Sigmoid colon (tissue), 7 donors: ENCODE data around the gene CCP110. TPM values are rescaled to one million over a fixed set of nuclear protein-coding genes. Genes with fewer than 3 reads are reported as not detected.

Experiments used
- DNase-seq: peaks from one replicate; pipeline ENCODE4 v3.0.0-alpha.2; 2019
- H3K27ac ChIP-seq, 4 donors: fragments of 200-600 bp; sonication (generic); one replicate each; pipeline ENCODE4 v1.5.1; 2016 to 2019; ENCODE audit warnings: mild to moderate bottlenecking in 1 of 4
- H3K27me3 ChIP-seq, 3 donors: fragments of 200-600 bp; sonication (generic); one replicate each; pipeline ENCODE4 v1.5.1; 2019; ENCODE audit warnings: mild to moderate bottlenecking in 1 of 3
- H3K36me3 ChIP-seq, 4 donors: fragments of 200-600 bp; sonication (generic); one replicate each; pipeline ENCODE4 v1.5.1; 2016 to 2019
- H3K4me1 ChIP-seq, 4 donors: fragments of 200-600 bp; sonication (generic); one replicate each; pipeline ENCODE4 v1.5.1; 2017 to 2019
- H3K4me3 ChIP-seq, 4 donors: fragments of 200-600 bp; sonication (generic); one replicate each; pipeline ENCODE4 v1.5.1; 2017 to 2019; ENCODE audit warnings: mild to moderate bottlenecking in 2 of 4, moderate library complexity in 1 of 4
- H3K9me3 ChIP-seq, 4 donors: fragments of 200-600 bp in 3 of 4; sonication (generic) in 3 of 4; one replicate each; pipeline versions ENCODE4 v1.5.1 to v1.6.1; 2013 to 2019
- EP300 ChIP-seq, 4 donors: sonication (generic); formaldehyde crosslinking; IDR thresholded peaks; one replicate each; pipeline ENCODE4 v1.6.1; 2017; ENCODE audit warnings: antibody characterized with exemption in 4 of 4
- POLR2A ChIP-seq, 2 donors: fragments of 450-650 bp; IDR thresholded peaks; one replicate each; pipeline ENCODE4 v1.6.1; 2016; ENCODE audit warnings: antibody characterized with exemption in 2 of 2, mild to moderate bottlenecking in 2 of 2, moderate library complexity in 2 of 2
- POLR2AphosphoS5 ChIP-seq, 4 donors: sonication (generic); formaldehyde crosslinking; IDR thresholded peaks; one replicate each; pipeline ENCODE4 v1.6.1; 2017; ENCODE audit warnings: antibody characterized with exemption in 4 of 4
- WGBS, 2 donors: extraction: QIAGEN DNeasy Blood & Tissue Kit; methylation state at CpG; one replicate each; pipeline ENCODE4 v1.1.7; 2013; 5-methylcytosine and 5-hydroxymethylcytosine counted together
- intact Hi-C: fragments of 100-400 bp; cut with DNase I; formaldehyde crosslinking; loops from one replicate; pipeline ENCODE4 v1.15.1; 2023
- polyA plus RNA-seq, 3 donors: library from polyadenylated mRNA; stranded (reverse); fragments of 200-250 nt; gene quantifications; one replicate each; pipeline ENCODE4 v1.2.3, GENCODE V29; 2013
- total RNA-seq, 4 donors: library from RNA; depleted of rRNA; stranded (reverse); fragments of >200 nt; gene quantifications; one replicate each; pipeline ENCODE4 v1.1.0, GENCODE V29; 2016
- TF ChIP-seq, protein P1 (sequence below), 4 experiments: fragments of 450-650 bp in 3 of 4; fragments of 200-600 bp in 1 of 4; IDR thresholded peaks; one replicate each; pipeline ENCODE4 v1.5.1; 2016 to 2019; ENCODE audit warnings: antibody characterized with exemption in 4 of 4, mild to moderate bottlenecking in 3 of 4, moderate library complexity in 2 of 4
- donor health status: healthy with polysubstance abuse.
- donor health status: Bipolar disorder and iron deficiency.
- donor health status: healthy.

The CCP110 gene
- total and polyA plus RNA-seq, 7 donors = 2.4 to 20.7 (median 13.3) TPM

DNA sequence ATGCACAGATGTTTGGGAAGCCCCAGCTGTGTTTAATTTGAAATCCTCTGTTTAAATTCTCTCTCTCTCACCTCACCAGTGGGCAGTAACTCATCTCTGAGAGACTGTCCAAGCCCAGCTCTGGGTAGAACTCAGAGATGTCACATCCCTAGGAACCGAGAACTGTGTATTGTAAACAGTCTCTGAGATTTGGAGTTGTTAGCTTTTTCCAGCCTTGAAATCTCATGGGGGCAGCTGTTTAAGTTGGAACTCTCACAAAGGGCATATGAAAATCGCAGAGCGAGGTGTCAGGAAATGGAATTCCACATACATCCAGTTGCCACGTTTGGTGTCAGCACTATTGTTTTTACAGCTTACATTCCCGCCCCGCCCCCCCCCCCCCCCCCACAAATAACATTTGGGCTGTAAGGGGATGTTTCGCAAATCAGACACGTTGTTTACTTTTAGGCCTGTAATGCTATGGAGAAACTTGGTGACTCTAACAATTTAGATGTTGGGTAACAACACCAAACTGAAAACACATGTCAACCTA is 66.1 kb downstream of the CCP110 start:
- Histone ChIP-seq H3K27ac (peak overlapping the region; percentile 56 to 78 (median 65)), H3K36me3 (peaks cover 0 to 46% (median 17%) of the 10 kb centered on the region in 4 donors), H3K4me1 (peaks cover 0 to 30% (median 25%) of the 10 kb centered on the region in 4 donors), H3K4me3 (no peak overlapping the region), H3K9me3 (no peaks in the 10 kb centered on the region), H3K27me3 (no peaks in the 10 kb centered on the region)
- DNase-seq = no peak
- intact Hi-C loops = no loop called here
- TF ChIP-seq POLR2A (IDR thresholded peaks at IDR 0.05) = no peak
- TF ChIP-seq POLR2AphosphoS5 (IDR thresholded peaks at IDR 0.05) = peak in 2 of 4 donors; percentile 21 to 35
- TF ChIP-seq EP300 (IDR thresholded peaks at IDR 0.05) = peak in 1 of 4 donors; percentile 13
- WGBS, 2 donors = 76 to 79% methylated on average over 8 of the region's 8 CpGs

DNA sequence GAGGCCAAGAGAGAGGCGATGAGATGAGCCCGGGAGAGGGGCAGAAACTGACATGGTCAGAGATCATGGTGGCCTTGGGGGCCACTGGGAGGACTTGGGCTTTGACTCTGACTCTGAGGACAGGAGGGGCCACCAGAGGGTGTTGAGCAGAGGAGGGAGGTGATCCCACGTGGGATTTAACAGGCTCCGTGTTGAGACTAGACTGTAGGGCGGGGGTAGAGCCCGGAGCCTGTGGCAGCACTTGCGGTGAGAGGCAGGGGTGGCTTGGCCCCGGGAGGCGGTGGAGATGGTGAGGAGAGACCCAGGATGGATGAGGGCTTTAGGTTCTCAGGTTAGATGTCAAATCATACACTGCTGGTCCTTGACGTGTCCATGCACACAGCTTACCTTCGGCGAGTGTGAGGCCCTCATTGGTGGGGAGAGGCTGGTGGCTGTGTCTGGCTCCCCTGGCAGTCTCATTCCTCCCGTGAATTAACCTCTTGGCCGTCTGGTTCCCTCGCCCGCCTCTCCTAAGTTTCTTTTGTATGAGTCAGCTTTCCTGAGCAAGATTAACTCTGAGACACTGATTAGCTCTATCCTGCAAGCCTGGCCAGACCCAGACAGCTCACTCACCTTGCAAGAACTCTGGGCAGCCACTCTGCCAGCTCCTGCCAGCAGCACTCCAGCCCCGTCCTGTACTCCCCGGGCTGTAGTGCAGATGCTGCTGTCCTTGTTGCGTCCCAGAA is 71.5 kb downstream of the CCP110 start:
- Histone ChIP-seq H3K27me3 (no peaks in the 10 kb centered on the region), H3K36me3 (peaks cover 0 to 52% (median 14%) of the 10 kb centered on the region in 4 donors), H3K9me3 (no peaks in the 10 kb centered on the region), H3K27ac (peak overlapping the region in 2 of 4 donors; percentile 35 to 59), H3K4me1 (peaks cover 0 to 17% (median 9%) of the 10 kb centered on the region in 4 donors), H3K4me3 (no peak overlapping the region)
- TF ChIP-seq, protein P1, sequence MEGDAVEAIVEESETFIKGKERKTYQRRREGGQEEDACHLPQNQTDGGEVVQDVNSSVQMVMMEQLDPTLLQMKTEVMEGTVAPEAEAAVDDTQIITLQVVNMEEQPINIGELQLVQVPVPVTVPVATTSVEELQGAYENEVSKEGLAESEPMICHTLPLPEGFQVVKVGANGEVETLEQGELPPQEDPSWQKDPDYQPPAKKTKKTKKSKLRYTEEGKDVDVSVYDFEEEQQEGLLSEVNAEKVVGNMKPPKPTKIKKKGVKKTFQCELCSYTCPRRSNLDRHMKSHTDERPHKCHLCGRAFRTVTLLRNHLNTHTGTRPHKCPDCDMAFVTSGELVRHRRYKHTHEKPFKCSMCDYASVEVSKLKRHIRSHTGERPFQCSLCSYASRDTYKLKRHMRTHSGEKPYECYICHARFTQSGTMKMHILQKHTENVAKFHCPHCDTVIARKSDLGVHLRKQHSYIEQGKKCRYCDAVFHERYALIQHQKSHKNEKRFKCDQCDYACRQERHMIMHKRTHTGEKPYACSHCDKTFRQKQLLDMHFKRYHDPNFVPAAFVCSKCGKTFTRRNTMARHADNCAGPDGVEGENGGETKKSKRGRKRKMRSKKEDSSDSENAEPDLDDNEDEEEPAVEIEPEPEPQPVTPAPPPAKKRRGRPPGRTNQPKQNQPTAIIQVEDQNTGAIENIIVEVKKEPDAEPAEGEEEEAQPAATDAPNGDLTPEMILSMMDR (IDR thresholded peaks at IDR 0.05) = no peak
- TF ChIP-seq POLR2A (IDR thresholded peaks at IDR 0.05) (no peak), EP300 (IDR thresholded peaks at IDR 0.05) (no peak), POLR2AphosphoS5 (IDR thresholded peaks at IDR 0.05) (no peak)
- WGBS, 2 donors = 93 to 94% methylated on average over 19 of the region's 19 CpGs
- intact Hi-C loops = no loop called here
- DNase-seq = no peak

- Histone ChIP-seq H3K27me3 (no peaks in the 10 kb centered on the region), H3K9me3 (no peaks in the 10 kb centered on the region), H3K4me3 (no peak overlapping the region), H3K36me3 (peaks cover 0 to 50% (median 7%) of the 10 kb centered on the region in 4 donors), H3K4me1 (peaks cover 0 to 12% (median 6%) of the 10 kb centered on the region in 4 donors), H3K27ac (no peak overlapping the region)
- WGBS, 2 donors = 62 to 76% methylated on average over 6 of the region's 6 CpGs
- TF ChIP-seq, protein P1 (IDR thresholded peaks at IDR 0.05) = no peak
- TF ChIP-seq POLR2A (IDR thresholded peaks at IDR 0.05) = no peak
- no peak for TF ChIP-seq POLR2AphosphoS5 (IDR thresholded peaks at IDR 0.05)
- TF ChIP-seq EP300 (IDR thresholded peaks at IDR 0.05) = no peak
- no peak for DNase-seq
- intact Hi-C loops = no loop called here
Observed at GRCh38 chr16:19598805-19599510, 75.2 kb downstream of the CCP110 start.

DNA sequence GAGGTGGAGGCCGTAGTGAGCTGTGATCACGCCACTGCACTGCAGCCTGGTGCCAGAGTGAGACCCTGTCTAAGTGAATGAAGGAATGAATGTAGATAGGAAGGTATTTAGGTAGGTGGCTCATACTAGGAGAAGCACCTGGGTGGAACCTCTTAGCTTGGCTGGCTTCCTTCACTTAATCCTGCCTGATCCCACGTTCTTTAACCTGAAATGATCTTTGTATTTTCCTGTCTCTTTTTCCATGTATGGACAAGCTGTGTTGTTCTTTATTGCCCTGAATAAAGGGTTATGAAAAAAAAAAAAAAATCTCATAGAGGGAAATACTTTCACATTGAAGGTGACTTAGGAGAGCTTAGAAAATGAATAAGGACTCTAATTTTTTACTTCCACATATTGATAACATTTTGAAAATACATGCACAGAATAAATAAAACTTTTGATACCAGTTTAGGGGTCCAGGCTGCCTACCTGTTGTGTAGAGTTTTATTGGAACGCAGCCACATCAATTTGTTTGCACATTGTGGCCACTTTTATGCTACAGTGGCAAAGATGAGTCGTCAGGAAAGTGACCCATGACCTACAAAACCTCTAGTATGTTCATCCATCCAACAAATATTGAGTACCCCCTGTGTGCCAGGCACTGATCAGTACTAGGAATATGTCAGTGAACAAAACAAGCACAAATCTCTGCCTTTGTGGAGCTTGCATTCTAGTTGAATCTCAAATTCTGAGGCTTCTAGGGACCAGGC is 76.4 kb downstream of the CCP110 start:
- intact Hi-C loops = loop anchor here (2.0 to 5.0 kb wide), 2 partner anchors 117 to 287 kb away; partner anchors contain the start of genes IQCK and KNOP1
- H3K36me3 ChIP-seq = peaks cover 0 to 40% (median 6%) of the 10 kb centered on the region in 4 donors
- H3K27me3 ChIP-seq = no peaks in the 10 kb centered on the region
- no peak overlapping the region for H3K27ac ChIP-seq
- H3K9me3 ChIP-seq = no peaks in the 10 kb centered on the region
- WGBS, 2 donors = 48 to 80% methylated on average over 5 of the region's 5 CpGs
- no peak overlapping the region for H3K4me3 ChIP-seq
- no peak for DNase-seq
- peaks cover 0 to 14% (median 4%) of the 10 kb centered on the region in 4 donors for H3K4me1 ChIP-seq
- TF ChIP-seq, protein P1 (IDR thresholded peaks at IDR 0.05) = no peak
- TF ChIP-seq POLR2AphosphoS5 (IDR thresholded peaks at IDR 0.05) (no peak), POLR2A (IDR thresholded peaks at IDR 0.05) (no peak), EP300 (IDR thresholded peaks at IDR 0.05) (no peak)
